Right lobe of liver (tissue), 6 donors: ENCODE data around the gene GLP1R. TPM values are rescaled to one million over a fixed set of nuclear protein-coding genes. Genes with fewer than 3 reads are reported as not detected.

Experiments
- ATAC-seq, 4 donors: fragments of 200-7000 bp; cut with Tn5 transposase; one replicate each; pipeline ENCODE4 v1.9.1; 2020; ENCODE audit warnings: mild to moderate bottlenecking in 4 of 4, moderate library complexity in 4 of 4
- DNase-seq, 3 donors: peaks; one replicate each; pipeline ENCODE4 v3.0.0-alpha.2; 2020
- H3K27ac ChIP-seq, 3 donors: fragments of 200-600 bp; one replicate each; pipeline ENCODE4 v1.8.0; 2022
- H3K27me3 ChIP-seq, 2 donors: fragments of 200-600 bp; one replicate each; pipeline ENCODE4 v1.8.0; 2022
- H3K36me3 ChIP-seq, 4 donors: fragments of 200-600 bp; sonication (generic) in 1 of 4; one replicate each; pipeline versions ENCODE4 v1.5.1 to v1.8.0; 2017 to 2022; ENCODE audit warnings: control low read depth in 1 of 4
- H3K4me1 ChIP-seq, 4 donors: fragments of 200-600 bp; sonication (generic) in 1 of 4; one replicate each; pipeline versions ENCODE4 v1.5.1 to v1.8.0; 2017 to 2022; ENCODE audit warnings: control low read depth in 1 of 4
- H3K4me3 ChIP-seq, 3 donors: fragments of 200-600 bp; one replicate each; pipeline ENCODE4 v1.8.0; 2022
- H3K9me3 ChIP-seq, 4 donors: fragments of 200-600 bp; sonication (generic) in 1 of 4; one replicate each; pipeline versions ENCODE4 v1.5.1 to v1.8.0; 2017 to 2022; ENCODE audit warnings: control low read depth in 1 of 4
- POLR2A ChIP-seq: fragments of 450-650 bp; IDR thresholded peaks from one replicate; pipeline ENCODE4 v1.6.1; 2017; ENCODE audit warnings: antibody characterized with exemption, mild to moderate bottlenecking
- WGBS: methylation state at CpG from one replicate; pipeline ENCODE4 v1.1.6; 2018; ENCODE audit warnings: low coverage, low lambda C conversion rate; ENCODE audit not compliant: insufficient coverage; ENCODE audit errors: missing lambda C conversion rate; 5-methylcytosine and 5-hydroxymethylcytosine counted together
- intact Hi-C, 2 donors: fragments of 100-400 bp; cut with DNase I; formaldehyde crosslinking; loops; one replicate each; pipeline versions ENCODE4 v1.11.2 to v1.14.1; 2022
- total RNA-seq, 6 experiments: library from RNA; depleted of rRNA in 2 of 6; stranded (reverse); fragments of >200 nt in 2 of 6; fragmentation: NEBNext Ultra II Directional in 3 of 6; extraction: Animal tissue kit (Norgen Biotek cat#: 25700) in 3 of 6; gene quantifications; one replicate each; pipeline versions ENCODE4 v1.1.0 to v1.2.4, GENCODE V29; 2016 to 2023
- TF ChIP-seq, protein P1 (sequence below), 4 donors: fragments of 200-600 bp in 3 of 4; fragments of 450-650 bp in 1 of 4; IDR thresholded peaks; one replicate each; pipeline versions ENCODE4 v1.5.1 to v1.8.0; 2016 to 2022; ENCODE audit warnings: antibody characterized with exemption in 4 of 4, mild to moderate bottlenecking in 2 of 4
- donor health status: DM: no; HTN: yes; CAD: no.
- donor health status: DM: no; HTN: no; CAD: no.
- donor health status: DM: no; HTN: no; CAD: no.
- donor health status: DM: no; HTN: yes; CAD: no.
- donor health status: DM: no; HTN: yes; CAD: no.

The GLP1R gene
- total RNA-seq, 6 experiments from 2014 or later: not detected

- no peak for TF ChIP-seq POLR2A
- TF ChIP-seq, protein P1, sequence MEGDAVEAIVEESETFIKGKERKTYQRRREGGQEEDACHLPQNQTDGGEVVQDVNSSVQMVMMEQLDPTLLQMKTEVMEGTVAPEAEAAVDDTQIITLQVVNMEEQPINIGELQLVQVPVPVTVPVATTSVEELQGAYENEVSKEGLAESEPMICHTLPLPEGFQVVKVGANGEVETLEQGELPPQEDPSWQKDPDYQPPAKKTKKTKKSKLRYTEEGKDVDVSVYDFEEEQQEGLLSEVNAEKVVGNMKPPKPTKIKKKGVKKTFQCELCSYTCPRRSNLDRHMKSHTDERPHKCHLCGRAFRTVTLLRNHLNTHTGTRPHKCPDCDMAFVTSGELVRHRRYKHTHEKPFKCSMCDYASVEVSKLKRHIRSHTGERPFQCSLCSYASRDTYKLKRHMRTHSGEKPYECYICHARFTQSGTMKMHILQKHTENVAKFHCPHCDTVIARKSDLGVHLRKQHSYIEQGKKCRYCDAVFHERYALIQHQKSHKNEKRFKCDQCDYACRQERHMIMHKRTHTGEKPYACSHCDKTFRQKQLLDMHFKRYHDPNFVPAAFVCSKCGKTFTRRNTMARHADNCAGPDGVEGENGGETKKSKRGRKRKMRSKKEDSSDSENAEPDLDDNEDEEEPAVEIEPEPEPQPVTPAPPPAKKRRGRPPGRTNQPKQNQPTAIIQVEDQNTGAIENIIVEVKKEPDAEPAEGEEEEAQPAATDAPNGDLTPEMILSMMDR (IDR thresholded peaks at IDR 0.05): no peak
- H3K27me3 ChIP-seq: no peaks in the 10 kb centered on the region
- H3K36me3 ChIP-seq: no peaks in the 10 kb centered on the region
- H3K27ac ChIP-seq: no peak overlapping the region
- no peak for DNase-seq
- no peak for ATAC-seq
- H3K4me1 ChIP-seq: no peaks in the 10 kb centered on the region
- H3K9me3 ChIP-seq: no peaks in the 10 kb centered on the region
- WGBS: 49% methylated on average over 2 of the region's 8 CpGs
- intact Hi-C loops: no loop called here
- H3K4me3 ChIP-seq: no peak overlapping the region
Observed at GRCh38 chr6:39082310-39082709, 33.7 kb downstream of the GLP1R start.

DNA sequence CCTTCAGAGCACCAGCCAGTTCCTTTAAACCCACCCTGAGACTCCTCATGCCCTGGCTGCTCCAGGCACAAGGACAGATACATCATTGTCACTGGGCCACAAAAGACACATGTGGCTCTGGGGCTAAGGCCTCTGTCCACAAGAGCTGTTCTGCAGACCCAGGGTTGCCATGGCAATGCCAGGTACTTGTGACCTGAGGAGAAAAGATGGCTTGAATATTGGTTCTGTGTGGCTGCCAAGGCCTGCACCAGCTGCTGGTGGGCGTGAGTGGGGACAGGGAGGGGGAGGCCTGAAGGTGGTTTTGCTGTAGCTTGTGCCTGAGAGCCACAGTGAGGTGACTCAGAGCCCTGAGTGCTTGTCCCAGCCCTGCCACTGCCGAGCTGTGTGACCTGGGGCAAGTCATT, 34.7 kb downstream of the GLP1R start:
- intact Hi-C loops: no loop called here
- Histone ChIP-seq H3K27ac (no peak overlapping the region), H3K4me3 (no peak overlapping the region), H3K9me3 (no peaks in the 10 kb centered on the region), H3K36me3 (no peaks in the 10 kb centered on the region), H3K27me3 (no peaks in the 10 kb centered on the region), H3K4me1 (no peaks in the 10 kb centered on the region)
- ATAC-seq (no peak), DNase-seq (no peak)
- TF ChIP-seq POLR2A: no peak
- TF ChIP-seq, protein P1 (IDR thresholded peaks at IDR 0.05): no peak
- WGBS: 60% methylated on average over 1 of the region's 2 CpGs

GRCh38 chr6:39084506-39084905, 35.9 kb downstream of the GLP1R start:
- no peaks in the 10 kb centered on the region for H3K9me3 ChIP-seq
- H3K4me3 ChIP-seq: no peak overlapping the region
- no peaks in the 10 kb centered on the region for H3K27me3 ChIP-seq
- no peaks in the 10 kb centered on the region for H3K4me1 ChIP-seq
- WGBS: 77% methylated on average over 5 of the region's 7 CpGs
- no peak for ATAC-seq
- TF ChIP-seq POLR2A: no peak
- TF ChIP-seq, protein P1 (IDR thresholded peaks at IDR 0.05): no peak
- no peak overlapping the region for H3K27ac ChIP-seq
- no peak for DNase-seq
- H3K36me3 ChIP-seq: no peaks in the 10 kb centered on the region
- intact Hi-C loops: no loop called here

DNA sequence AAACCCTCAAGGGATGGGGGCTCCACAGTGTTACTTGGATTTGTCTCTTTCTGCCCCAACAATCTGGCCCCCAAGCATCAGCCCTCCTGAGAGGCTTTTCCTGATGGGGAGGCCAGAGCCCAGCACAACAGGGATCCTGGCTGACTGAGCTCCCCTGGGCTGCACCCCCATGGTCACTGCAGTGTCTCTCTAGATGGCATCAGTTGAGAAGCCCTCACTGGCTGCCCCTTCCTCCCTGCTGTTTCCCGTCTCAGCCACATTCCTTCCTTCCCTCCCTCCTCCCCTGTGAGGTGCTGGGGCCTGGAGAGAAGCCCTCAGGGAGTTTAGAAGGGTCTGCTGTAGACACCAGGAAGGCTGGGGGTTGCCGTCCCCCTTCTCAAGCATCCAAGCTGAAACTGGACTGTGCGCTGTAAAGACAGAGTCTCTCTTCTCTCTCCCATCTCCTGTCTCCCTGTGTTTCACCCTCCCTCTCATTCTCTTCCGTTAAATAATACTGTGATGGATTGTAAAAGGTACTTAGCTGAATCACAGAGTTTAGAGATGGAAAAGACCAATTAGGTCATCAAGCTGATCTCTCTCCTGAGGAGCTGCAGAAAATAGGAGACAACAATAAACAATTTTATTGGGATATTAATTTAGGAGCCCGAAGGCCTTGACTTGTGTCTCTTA, 36.7 kb downstream of the GLP1R start:
- H3K9me3 ChIP-seq: no peaks in the 10 kb centered on the region
- no peak overlapping the region for H3K4me3 ChIP-seq
- TF ChIP-seq, protein P1 (IDR thresholded peaks at IDR 0.05): no peak
- no peak for TF ChIP-seq POLR2A
- H3K27ac ChIP-seq: no peak overlapping the region
- 80% methylated on average over 4 of the region's 5 CpGs for WGBS
- H3K27me3 ChIP-seq: no peaks in the 10 kb centered on the region
- ATAC-seq: no peak
- no peaks in the 10 kb centered on the region for H3K4me1 ChIP-seq
- intact Hi-C loops: no loop called here
- DNase-seq: no peak
- H3K36me3 ChIP-seq: no peaks in the 10 kb centered on the region
